ENCODE measurements around the gene HPSE2.

HPSE2 gene

GRCh38 chr10:98424295-98425254, 811.1 kb downstream of the HPSE2 start:
- TF ChIP-seq ZFX (IDR thresholded peaks at IDR 0.05): no peak
- TF ChIP-seq, protein P1, sequence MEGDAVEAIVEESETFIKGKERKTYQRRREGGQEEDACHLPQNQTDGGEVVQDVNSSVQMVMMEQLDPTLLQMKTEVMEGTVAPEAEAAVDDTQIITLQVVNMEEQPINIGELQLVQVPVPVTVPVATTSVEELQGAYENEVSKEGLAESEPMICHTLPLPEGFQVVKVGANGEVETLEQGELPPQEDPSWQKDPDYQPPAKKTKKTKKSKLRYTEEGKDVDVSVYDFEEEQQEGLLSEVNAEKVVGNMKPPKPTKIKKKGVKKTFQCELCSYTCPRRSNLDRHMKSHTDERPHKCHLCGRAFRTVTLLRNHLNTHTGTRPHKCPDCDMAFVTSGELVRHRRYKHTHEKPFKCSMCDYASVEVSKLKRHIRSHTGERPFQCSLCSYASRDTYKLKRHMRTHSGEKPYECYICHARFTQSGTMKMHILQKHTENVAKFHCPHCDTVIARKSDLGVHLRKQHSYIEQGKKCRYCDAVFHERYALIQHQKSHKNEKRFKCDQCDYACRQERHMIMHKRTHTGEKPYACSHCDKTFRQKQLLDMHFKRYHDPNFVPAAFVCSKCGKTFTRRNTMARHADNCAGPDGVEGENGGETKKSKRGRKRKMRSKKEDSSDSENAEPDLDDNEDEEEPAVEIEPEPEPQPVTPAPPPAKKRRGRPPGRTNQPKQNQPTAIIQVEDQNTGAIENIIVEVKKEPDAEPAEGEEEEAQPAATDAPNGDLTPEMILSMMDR (conservative IDR thresholded peaks at IDR 0.05): no peak
- no peak overlapping the region for H3K27ac ChIP-seq

- no peak overlapping the region for H3K27ac ChIP-seq
- TF ChIP-seq ZFX (IDR thresholded peaks at IDR 0.05): no peak
- TF ChIP-seq, protein P1 (conservative IDR thresholded peaks at IDR 0.05): peak; percentile 73
Observed at GRCh38 chr10:98423691-98424120, 811.9 kb downstream of the HPSE2 start.

DNA sequence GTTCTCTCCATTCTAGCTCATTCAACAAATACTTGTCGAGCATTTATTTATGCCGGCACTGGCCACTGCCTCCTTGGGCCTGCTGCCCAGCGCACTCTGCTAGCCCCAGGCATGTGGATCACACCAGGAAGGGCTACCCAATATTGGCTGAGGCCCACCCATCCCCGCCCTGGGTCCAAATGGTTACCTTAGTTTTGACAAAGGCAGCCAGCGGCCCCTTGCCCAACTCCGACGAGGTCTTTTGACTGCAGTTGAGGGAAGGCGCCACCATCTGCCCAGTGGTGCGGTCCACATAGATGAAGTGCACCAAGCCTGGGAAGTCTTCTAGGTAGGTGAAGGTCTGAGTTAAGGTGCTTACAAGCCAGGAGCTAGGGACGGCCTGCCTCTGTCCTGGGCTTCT, 813.5 kb downstream of the HPSE2 start:
- TF ChIP-seq, protein P1 (conservative IDR thresholded peaks at IDR 0.05): no peak
- no peak for TF ChIP-seq ZFX (IDR thresholded peaks at IDR 0.05)

GRCh38 chr10:98420786-98421185, 814.9 kb downstream of the HPSE2 start:
- H3K27ac ChIP-seq: no peak overlapping the region
- TF ChIP-seq ZFX (IDR thresholded peaks at IDR 0.05): no peak
- TF ChIP-seq, protein P1 (conservative IDR thresholded peaks at IDR 0.05): no peak

More for the DNA sequence above, 813.5 kb downstream of the HPSE2 start:
- H3K27ac ChIP-seq: no peak overlapping the region

- H3K27ac ChIP-seq: no peak overlapping the region
- no peak for TF ChIP-seq ZFX (IDR thresholded peaks at IDR 0.05)
- TF ChIP-seq, protein P1 (conservative IDR thresholded peaks at IDR 0.05): no peak
Observed at GRCh38 chr10:98419469-98420261, 816.0 kb downstream of the HPSE2 start.

DNA sequence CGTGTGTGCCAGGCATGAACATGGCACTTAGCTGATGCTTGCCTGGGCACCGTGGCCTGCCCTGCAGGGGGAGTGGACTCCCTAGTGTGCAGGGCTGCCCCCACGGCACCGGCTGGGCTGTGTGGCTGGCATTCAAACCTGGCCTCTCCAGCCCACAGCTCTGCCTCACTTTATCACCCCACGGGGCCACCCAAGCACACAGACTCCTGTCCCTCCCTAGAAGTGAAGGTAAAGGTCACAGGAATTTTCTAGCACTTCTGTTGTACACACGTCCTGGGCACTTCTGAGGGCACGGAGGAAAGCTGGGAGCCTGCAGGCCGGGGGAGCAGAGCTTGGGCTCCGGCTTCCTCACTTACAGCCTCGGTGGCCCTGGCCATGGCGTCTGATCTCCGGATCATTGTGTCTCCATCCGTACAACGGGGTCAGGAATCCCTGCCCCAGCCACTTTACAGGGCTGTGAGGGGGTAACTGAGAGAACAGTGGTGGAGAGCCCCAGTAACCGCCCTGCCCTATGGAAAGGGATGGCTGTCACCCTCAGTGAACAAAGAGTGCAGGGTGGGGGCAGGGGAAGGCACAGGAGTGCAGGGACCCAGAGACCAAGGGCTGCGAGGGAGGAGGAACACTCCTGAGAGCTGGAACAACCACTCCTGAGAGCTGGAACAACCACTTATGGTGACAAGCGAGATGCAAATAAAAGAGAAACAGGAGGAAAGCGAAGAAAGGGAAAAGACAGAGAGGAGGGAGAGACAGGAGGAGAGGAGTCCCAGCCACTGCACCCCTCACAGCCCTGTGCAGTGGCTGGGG, 816.8 kb downstream of the HPSE2 start:
- no peak overlapping the region for H3K27ac ChIP-seq
- TF ChIP-seq, protein P1 (conservative IDR thresholded peaks at IDR 0.05): no peak
- no peak for TF ChIP-seq ZFX (IDR thresholded peaks at IDR 0.05)

Measured in C4-2B (cell line).